Tibial artery (tissue), 4 donors: ENCODE data around the gene TFIP11.

Experiments used
- DNase-seq, 2 donors: peaks; one replicate each; pipeline ENCODE4 v3.0.0-alpha.2; 2019
- H3K27ac ChIP-seq, 2 donors: fragments of 200-600 bp; sonication (generic) in 1 of 2; 1 replicate in 1 of 2; 2 replicates in 1 of 2; pipeline ENCODE4 v1.5.1; 2018 to 2019; ENCODE audit warnings: mild to moderate bottlenecking in 1 of 2
- H3K27me3 ChIP-seq, 2 donors: fragments of 200-600 bp; sonication (generic) in 1 of 2; one replicate each; pipeline versions ENCODE4 v1.5.1 to v1.6.0; 2016 to 2019
- H3K36me3 ChIP-seq, 3 donors: fragments of 200-600 bp; sonication (generic) in 2 of 3; one replicate each; pipeline ENCODE4 v1.5.1; 2016 to 2019; ENCODE audit warnings: mild to moderate bottlenecking in 2 of 3
- H3K4me1 ChIP-seq, 4 donors: fragments of 200-600 bp; sonication (generic) in 2 of 4; 1 replicate in 3 of 4; 2 replicates in 1 of 4; pipeline ENCODE4 v1.5.1; 2016 to 2019
- H3K4me3 ChIP-seq, 2 donors: fragments of 200-600 bp; sonication (generic) in 1 of 2; 1 replicate in 1 of 2; 2 replicates in 1 of 2; pipeline ENCODE4 v1.5.1; 2018 to 2019; ENCODE audit warnings: mild to moderate bottlenecking in 2 of 2
- H3K9me3 ChIP-seq, 3 donors: fragments of 200-600 bp; sonication (generic) in 1 of 3; one replicate each; pipeline ENCODE4 v1.5.1; 2016 to 2019
- intact Hi-C: fragments of 100-400 bp; cut with DNase I; formaldehyde crosslinking; loops from one replicate; pipeline ENCODE4 v1.15.0; 2023; ENCODE audit warnings: low total_unique reads
- TF ChIP-seq, protein P1 (sequence below), 2 experiments: fragments of 200-600 bp in 1 of 2; fragments of 450-650 bp in 1 of 2; IDR thresholded peaks; one replicate each; pipeline ENCODE4 v1.5.1; 2017 to 2019; ENCODE audit warnings: antibody characterized with exemption in 2 of 2, mild to moderate bottlenecking in 1 of 2, moderate library complexity in 1 of 2

The TFIP11 gene

DNA sequence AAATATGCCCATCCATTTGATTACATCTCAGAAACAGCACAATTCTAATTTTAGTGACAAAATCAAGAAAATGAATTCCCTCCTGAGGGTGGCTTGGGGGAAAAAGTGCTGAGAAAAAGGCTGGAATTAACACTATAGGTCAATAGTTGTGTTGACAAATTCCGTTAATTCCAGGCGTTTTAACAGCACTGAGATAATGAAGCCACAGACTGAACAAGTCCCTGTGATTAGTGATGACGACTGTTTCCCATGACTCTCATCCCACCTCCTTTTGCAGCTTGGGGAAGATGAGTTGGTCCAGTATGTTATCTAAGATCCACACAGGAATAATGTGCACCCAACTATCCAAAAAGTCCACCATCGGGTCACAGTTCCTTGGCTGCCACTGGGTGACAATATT lies 15.8 kb downstream of the TFIP11 start:
- H3K9me3 ChIP-seq: no peaks in the 10 kb centered on the region
- no peak overlapping the region for H3K4me3 ChIP-seq
- TF ChIP-seq, protein P1, sequence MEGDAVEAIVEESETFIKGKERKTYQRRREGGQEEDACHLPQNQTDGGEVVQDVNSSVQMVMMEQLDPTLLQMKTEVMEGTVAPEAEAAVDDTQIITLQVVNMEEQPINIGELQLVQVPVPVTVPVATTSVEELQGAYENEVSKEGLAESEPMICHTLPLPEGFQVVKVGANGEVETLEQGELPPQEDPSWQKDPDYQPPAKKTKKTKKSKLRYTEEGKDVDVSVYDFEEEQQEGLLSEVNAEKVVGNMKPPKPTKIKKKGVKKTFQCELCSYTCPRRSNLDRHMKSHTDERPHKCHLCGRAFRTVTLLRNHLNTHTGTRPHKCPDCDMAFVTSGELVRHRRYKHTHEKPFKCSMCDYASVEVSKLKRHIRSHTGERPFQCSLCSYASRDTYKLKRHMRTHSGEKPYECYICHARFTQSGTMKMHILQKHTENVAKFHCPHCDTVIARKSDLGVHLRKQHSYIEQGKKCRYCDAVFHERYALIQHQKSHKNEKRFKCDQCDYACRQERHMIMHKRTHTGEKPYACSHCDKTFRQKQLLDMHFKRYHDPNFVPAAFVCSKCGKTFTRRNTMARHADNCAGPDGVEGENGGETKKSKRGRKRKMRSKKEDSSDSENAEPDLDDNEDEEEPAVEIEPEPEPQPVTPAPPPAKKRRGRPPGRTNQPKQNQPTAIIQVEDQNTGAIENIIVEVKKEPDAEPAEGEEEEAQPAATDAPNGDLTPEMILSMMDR (IDR thresholded peaks at IDR 0.05): no peak
- H3K36me3 ChIP-seq: peaks cover 85 to 99% (median 92%) of the 10 kb centered on the region in 3 donors
- no peaks in the 10 kb centered on the region for H3K27me3 ChIP-seq
- no peak overlapping the region for H3K27ac ChIP-seq
- no peak for DNase-seq
- intact Hi-C loops: no loop called here
- no peaks in the 10 kb centered on the region for H3K4me1 ChIP-seq

DNA sequence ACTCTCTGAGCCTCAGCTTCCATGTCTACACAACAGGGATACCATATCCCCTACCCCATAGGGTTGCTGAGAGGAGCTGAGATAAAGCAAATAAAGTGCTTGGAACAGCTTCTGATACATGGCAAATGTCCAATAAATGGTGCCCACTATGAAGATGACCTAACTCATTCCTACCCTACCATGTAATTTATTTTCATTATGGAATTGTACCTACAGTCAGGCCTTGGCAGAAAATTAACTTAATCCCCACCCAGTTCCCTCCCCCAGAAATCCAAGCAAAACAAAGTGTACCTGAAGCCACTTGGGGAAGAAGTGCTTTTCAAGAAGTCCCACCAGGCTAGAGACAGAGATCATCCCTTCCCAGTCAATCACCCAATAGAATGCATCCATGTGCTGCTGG lies 17.8 kb downstream of the TFIP11 start:
- Histone ChIP-seq H3K9me3 (no peaks in the 10 kb centered on the region), H3K36me3 (peaks cover 79 to 98% (median 91%) of the 10 kb centered on the region in 3 donors), H3K27ac (no peak overlapping the region), H3K27me3 (no peaks in the 10 kb centered on the region), H3K4me3 (no peak overlapping the region), H3K4me1 (no peaks in the 10 kb centered on the region)
- DNase-seq: no peak
- intact Hi-C loops: no loop called here
- TF ChIP-seq, protein P1 (IDR thresholded peaks at IDR 0.05): no peak

DNA sequence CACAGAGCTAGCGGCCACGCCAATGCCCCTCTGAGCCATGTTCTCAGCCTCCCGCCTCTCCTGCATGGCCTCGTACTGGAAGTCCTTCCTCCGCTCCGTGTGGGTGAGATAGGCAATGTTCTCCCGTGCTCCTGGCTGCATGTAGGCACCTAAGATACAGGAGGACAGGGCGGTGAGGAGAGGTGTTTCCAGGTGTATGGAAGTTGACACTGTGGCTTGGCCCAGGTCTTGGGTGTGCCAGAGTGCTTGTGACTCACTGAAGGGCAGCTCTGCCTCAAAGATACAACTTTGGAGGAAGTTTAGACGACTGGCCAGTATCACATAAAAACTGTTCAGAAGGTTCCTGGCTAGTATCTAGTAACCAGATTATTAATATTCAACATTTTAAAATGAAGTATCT lies 20.1 kb downstream of the TFIP11 start:
- TF ChIP-seq, protein P1 (IDR thresholded peaks at IDR 0.05): no peak
- no peak for DNase-seq
- H3K4me1 ChIP-seq: no peaks in the 10 kb centered on the region
- no peaks in the 10 kb centered on the region for H3K9me3 ChIP-seq
- no peak overlapping the region for H3K27ac ChIP-seq
- intact Hi-C loops: no loop called here
- no peak overlapping the region for H3K4me3 ChIP-seq
- H3K27me3 ChIP-seq: no peaks in the 10 kb centered on the region
- peaks cover 73 to 98% (median 88%) of the 10 kb centered on the region in 3 donors for H3K36me3 ChIP-seq

DNA sequence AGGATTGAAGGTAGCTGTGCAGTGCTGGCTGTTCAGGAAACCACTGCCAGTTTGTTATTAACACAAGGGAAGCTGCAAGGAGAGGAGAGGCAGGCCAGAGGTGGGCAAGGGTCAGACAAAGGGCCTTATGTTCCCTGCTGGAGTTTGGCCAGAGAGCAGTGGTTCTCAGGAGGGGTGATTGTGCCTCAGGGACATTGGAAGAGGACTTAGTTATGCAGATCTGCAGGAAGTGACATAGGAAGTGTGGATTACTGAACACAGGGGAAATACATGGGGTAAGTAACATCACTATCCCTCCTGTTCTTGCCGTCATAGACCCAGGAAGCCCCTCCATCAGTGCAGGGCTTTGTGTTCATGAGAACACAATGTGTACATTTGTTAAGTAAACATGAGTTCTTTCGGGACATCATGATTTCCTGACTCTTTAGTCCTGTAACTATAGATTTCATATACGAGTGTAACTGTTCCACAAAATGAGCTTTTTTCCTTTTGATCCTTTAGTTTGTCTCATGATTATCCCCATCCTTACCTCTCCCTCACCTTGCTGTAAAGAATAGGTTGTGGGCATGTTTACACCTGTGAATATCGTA lies 22.7 kb downstream of the TFIP11 start:
- Histone ChIP-seq H3K36me3 (peaks cover 48 to 76% (median 65%) of the 10 kb centered on the region in 3 donors), H3K9me3 (no peaks in the 10 kb centered on the region), H3K27me3 (no peaks in the 10 kb centered on the region), H3K4me3 (no peak overlapping the region), H3K27ac (no peak overlapping the region), H3K4me1 (peaks cover 0 to 14% (median 4%) of the 10 kb centered on the region in 4 donors)
- intact Hi-C loops: loop anchor here (10.0 kb wide), 1 partner anchor 95 kb away; no protein-coding TSS in a partner anchor
- TF ChIP-seq, protein P1 (IDR thresholded peaks at IDR 0.05): no peak
- DNase-seq: no peak

DNA sequence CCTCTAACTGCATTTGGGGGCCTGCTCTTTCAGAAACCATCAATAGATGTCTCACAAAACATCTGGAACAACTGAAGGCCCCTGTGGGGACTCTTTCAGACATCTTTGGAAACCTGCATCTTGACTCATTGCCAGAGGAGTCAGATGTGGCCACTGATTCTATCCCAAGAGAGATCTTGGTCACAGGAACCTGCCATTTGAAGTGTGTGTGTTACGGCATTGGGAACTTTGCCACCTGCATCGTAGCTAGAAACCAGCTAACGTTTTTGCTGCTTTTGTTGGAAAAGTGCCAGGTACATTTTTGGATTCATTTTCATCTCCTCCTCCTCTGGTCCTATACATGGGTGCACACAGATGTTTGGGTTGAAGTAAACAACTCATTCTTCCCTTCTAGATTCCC lies 24.3 kb downstream of the TFIP11 start:
- intact Hi-C loops: loop anchor here (10.0 kb wide), 1 partner anchor 97 kb away; no protein-coding TSS in a partner anchor
- Histone ChIP-seq H3K4me3 (no peak overlapping the region), H3K36me3 (peaks cover 32 to 60% (median 50%) of the 10 kb centered on the region in 3 donors), H3K9me3 (no peaks in the 10 kb centered on the region), H3K4me1 (peaks cover 0 to 23% (median 7%) of the 10 kb centered on the region in 4 donors), H3K27me3 (no peaks in the 10 kb centered on the region), H3K27ac (no peak overlapping the region)
- no peak for DNase-seq
- TF ChIP-seq, protein P1 (IDR thresholded peaks at IDR 0.05): no peak
